DMS79 treated with DMSO at 0.1 percent for 48 hours (cell line): ENCODE data around the gene LDAH.

Experiments
- DNase-seq: peaks from one replicate; lab custom pipeline; 2025; lab: John Stamatoyannopoulos, UW

Gene LDAH

GRCh38 chr2:20667531-20668401, 155.1 kb downstream of the LDAH start:
- DNase-seq = no peak

- no peak for DNase-seq
Measured at GRCh38 chr2:20667151-20667530, 155.8 kb downstream of the LDAH start.

- DNase-seq = no peak
Measured at GRCh38 chr2:20666304-20667150, 156.4 kb downstream of the LDAH start, which contains the start of gene GDF7. Gene GDF7 (plus strand): TSS chr2:20667144. CDS start chr2:20667240, 96 bp downstream.

GRCh38 chr2:20666005-20666303, 156.9 kb downstream of the LDAH start:
- DNase-seq = no peak

- DNase-seq = no peak
Measured at GRCh38 chr2:20665243-20666004, 157.5 kb downstream of the LDAH start.

GRCh38 chr2:20664431-20665242, 158.3 kb downstream of the LDAH start:
- no peak for DNase-seq

- no peak for DNase-seq
Measured at GRCh38 chr2:20664071-20664390, 158.9 kb downstream of the LDAH start.

- no peak for DNase-seq
Measured at GRCh38 chr2:20663196-20664070, 159.5 kb downstream of the LDAH start.

- no peak for DNase-seq
Measured at GRCh38 chr2:20662308-20662937, 160.5 kb downstream of the LDAH start.

GRCh38 chr2:20661421-20662307, 161.2 kb downstream of the LDAH start:
- DNase-seq = peak; percentile 20

- DNase-seq = no peak
Measured at GRCh38 chr2:20660506-20661420, 162.1 kb downstream of the LDAH start.

- DNase-seq = no peak
Measured at GRCh38 chr2:20657522-20658235, 165.2 kb downstream of the LDAH start.

GRCh38 chr2:20656561-20656960, 166.3 kb downstream of the LDAH start:
- no peak for DNase-seq

- no peak for DNase-seq
Measured at GRCh38 chr2:20654535-20654813, 168.4 kb downstream of the LDAH start.

GRCh38 chr2:20653695-20654534, 169.0 kb downstream of the LDAH start:
- no peak for DNase-seq

GRCh38 chr2:20652673-20653575, 170.0 kb downstream of the LDAH start:
- no peak for DNase-seq
